Natural killer cell (primary cell): ENCODE measurements around the gene PPP1R16B. TPM values are rescaled to one million over a fixed set of nuclear protein-coding genes. Genes with fewer than 3 reads are reported as not detected.
"Not testable (repeated sequence)": the region's sequence is repeated elsewhere in the genome, so short reads cannot be mapped to it uniquely, and the experiment has no call there.

Source experiments
- ATAC-seq, 3 donors: fragments of 150-1000 bp in 2 of 3; fragments of 200-7000 bp in 1 of 3; cut with Tn5 transposase; 1 replicate in 1 of 3; 2 replicates in 2 of 3; pipeline ENCODE4 v1.10.0; 2021; ENCODE audit warnings: mild to moderate bottlenecking in 2 of 3, moderate library complexity in 2 of 3
- DNase-seq, 2 donors: peaks; one replicate each; pipeline versions ENCODE4 v3.0.0 to v3.0.0-alpha.2; 2013 to 2021; ENCODE audit warnings: mixed read lengths in 1 of 2
- H3K27ac ChIP-seq: one replicate; pipeline ENCODE4 v1.5.1; 2013; ENCODE audit warnings: mild to moderate bottlenecking, low read length
- H3K27me3 ChIP-seq: one replicate; pipeline ENCODE4 v1.6.1; 2013; ENCODE audit warnings: low read length; ENCODE audit not compliant: control insufficient read depth, insufficient read depth
- H3K36me3 ChIP-seq: one replicate; pipeline ENCODE4 v1.6.1; 2013; ENCODE audit warnings: low read length; ENCODE audit not compliant: control insufficient read depth, insufficient read depth
- H3K4me1 ChIP-seq: one replicate; pipeline ENCODE4 v1.6.1; 2013; ENCODE audit warnings: low read length; ENCODE audit not compliant: control insufficient read depth, insufficient read depth
- H3K4me3 ChIP-seq: one replicate; pipeline ENCODE4 v1.5.1; 2013; ENCODE audit warnings: low read length
- H3K9me3 ChIP-seq: one replicate; pipeline ENCODE4 v1.6.1; 2013; ENCODE audit warnings: low read length; ENCODE audit not compliant: control insufficient read depth, insufficient read depth
- H3K27ac Mint-ChIP-seq, 2 donors: one replicate each; pipeline ENCODE4 v1.8.0; 2022; ENCODE audit warnings: mild to moderate bottlenecking in 2 of 2, mixed read lengths in 2 of 2, moderate library complexity in 1 of 2
- H3K27me3 Mint-ChIP-seq, 2 donors: one replicate each; pipeline ENCODE4 v1.8.0; 2022; ENCODE audit warnings: low read depth in 2 of 2, mixed read lengths in 2 of 2
- H3K36me3 Mint-ChIP-seq: one replicate; pipeline ENCODE4 v1.8.0; 2022; ENCODE audit warnings: mixed read lengths
- H3K4me1 Mint-ChIP-seq, 2 donors: one replicate each; pipeline ENCODE4 v1.8.0; 2022; ENCODE audit warnings: mixed read lengths in 2 of 2
- H3K4me3 Mint-ChIP-seq: one replicate; pipeline ENCODE4 v1.8.0; 2022; ENCODE audit warnings: mild to moderate bottlenecking, moderate library complexity, mixed read lengths
- H3K9me3 Mint-ChIP-seq, 2 donors: one replicate each; pipeline ENCODE4 v1.8.0; 2022; ENCODE audit warnings: mixed read lengths in 2 of 2
- WGBS: methylation state at CpG from one replicate; pipeline ENCODE4 v1.1.7; 2013; ENCODE audit warnings: missing lambda C conversion rate; ENCODE audit not compliant: insufficient coverage; 5-methylcytosine and 5-hydroxymethylcytosine counted together
- intact Hi-C: fragments of 100-400 bp; cut with micrococcal nuclease; formaldehyde crosslinking; loops from one replicate; pipeline ENCODE4 v1.14.2; 2022
- total RNA-seq, 4 donors: library from RNA; stranded (reverse); fragments of 120-200 nt in 1 of 4; gene quantifications; one replicate each; pipeline versions ENCODE4 v1.2.3 to v1.2.4, GENCODE V29; 2013 to 2022
- TF ChIP-seq, protein P1 (sequence below): fragments of 200-600 bp; IDR thresholded peaks from one replicate; pipeline ENCODE4 v1.8.0; 2022; ENCODE audit warnings: antibody characterized with exemption

The PPP1R16B gene
- total RNA-seq, 3 donors from 2014 or later (not counting 1 experiment from before 2014, with no cell fraction given) = 52.0 to 62.3 (median 53.7) TPM

DNA sequence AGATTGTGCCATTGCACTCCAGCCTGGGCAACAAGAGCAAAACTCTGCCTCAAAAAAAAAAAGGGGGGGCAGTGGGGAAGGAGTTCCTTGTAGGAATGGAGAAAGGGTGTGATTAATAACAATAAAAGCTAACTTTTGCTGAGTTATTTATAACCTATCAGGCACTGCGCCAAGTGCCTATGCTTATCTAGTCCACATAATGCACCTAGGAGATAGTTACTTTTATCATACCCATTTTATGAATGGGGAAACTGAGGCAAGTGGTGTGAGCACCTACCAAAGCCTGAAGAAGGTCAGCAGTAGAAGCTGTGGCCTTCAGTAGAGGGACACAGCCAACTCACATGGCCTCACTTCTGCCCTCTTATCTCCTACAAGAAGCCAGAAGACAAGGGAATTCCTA, 13.6 kb upstream of the PPP1R16B start:
- Mint-ChIP-seq H3K4me3 (no peak overlapping the region), H3K9me3 (no peaks in the 10 kb centered on the region), H3K4me1 (peaks cover 6 to 23% of the 10 kb centered on the region in 2 donors), H3K27ac (no peak overlapping the region), H3K27me3 (no peaks in the 10 kb centered on the region), H3K36me3 (no peaks in the 10 kb centered on the region)
- 100% methylated on average over 1 of the region's 1 CpG for WGBS
- Histone ChIP-seq H3K36me3 (no peaks in the 10 kb centered on the region), H3K4me1 (peaks cover 8% of the 10 kb centered on the region), H3K27ac (no peak overlapping the region), H3K27me3 (no peaks in the 10 kb centered on the region), H3K4me3 (no peak overlapping the region), H3K9me3 (no peaks in the 10 kb centered on the region)
- TF ChIP-seq, protein P1, sequence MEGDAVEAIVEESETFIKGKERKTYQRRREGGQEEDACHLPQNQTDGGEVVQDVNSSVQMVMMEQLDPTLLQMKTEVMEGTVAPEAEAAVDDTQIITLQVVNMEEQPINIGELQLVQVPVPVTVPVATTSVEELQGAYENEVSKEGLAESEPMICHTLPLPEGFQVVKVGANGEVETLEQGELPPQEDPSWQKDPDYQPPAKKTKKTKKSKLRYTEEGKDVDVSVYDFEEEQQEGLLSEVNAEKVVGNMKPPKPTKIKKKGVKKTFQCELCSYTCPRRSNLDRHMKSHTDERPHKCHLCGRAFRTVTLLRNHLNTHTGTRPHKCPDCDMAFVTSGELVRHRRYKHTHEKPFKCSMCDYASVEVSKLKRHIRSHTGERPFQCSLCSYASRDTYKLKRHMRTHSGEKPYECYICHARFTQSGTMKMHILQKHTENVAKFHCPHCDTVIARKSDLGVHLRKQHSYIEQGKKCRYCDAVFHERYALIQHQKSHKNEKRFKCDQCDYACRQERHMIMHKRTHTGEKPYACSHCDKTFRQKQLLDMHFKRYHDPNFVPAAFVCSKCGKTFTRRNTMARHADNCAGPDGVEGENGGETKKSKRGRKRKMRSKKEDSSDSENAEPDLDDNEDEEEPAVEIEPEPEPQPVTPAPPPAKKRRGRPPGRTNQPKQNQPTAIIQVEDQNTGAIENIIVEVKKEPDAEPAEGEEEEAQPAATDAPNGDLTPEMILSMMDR = no peak
- intact Hi-C loops = loop anchor here (5.0 kb wide), 1 partner anchor 60 kb away; no protein-coding TSS in a partner anchor
- ATAC-seq (no peak), DNase-seq (no peak)

DNA sequence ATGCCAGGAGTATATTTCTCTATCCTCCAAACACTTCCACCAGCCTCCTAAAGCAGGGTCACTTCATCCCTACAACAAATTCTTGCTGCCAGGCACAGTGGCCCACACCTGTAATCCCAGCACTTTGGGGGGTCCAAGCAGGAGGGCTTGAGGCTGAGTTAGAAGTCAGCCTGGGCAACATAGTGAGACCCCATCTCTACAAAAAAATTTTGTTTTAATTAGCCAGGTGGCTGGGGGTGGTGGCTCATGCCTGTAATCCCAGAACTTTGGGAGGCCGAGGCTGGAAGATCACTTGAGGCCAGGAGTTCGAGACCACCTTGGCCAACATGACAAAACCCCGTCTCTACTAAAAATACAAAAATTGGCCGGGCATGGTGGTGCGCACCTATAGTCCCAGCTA, 11.4 kb upstream of the PPP1R16B start:
- H3K4me1 ChIP-seq = peaks cover 11% of the 10 kb centered on the region
- H3K27ac Mint-ChIP-seq, H3K36me3 ChIP-seq, DNase-seq, H3K9me3 Mint-ChIP-seq, H3K27me3 ChIP-seq, ATAC-seq, H3K4me3 Mint-ChIP-seq, H3K4me3 ChIP-seq, H3K27me3 Mint-ChIP-seq, H3K27ac ChIP-seq, H3K9me3 ChIP-seq, H3K36me3 Mint-ChIP-seq: not testable (repeated sequence)
- 97% methylated on average over 5 of the region's 5 CpGs for WGBS
- intact Hi-C loops = loop anchor here (5.0 kb wide), 1 partner anchor 62 kb away; no protein-coding TSS in a partner anchor
- peaks cover 7 to 23% of the 10 kb centered on the region in 2 donors for H3K4me1 Mint-ChIP-seq

DNA sequence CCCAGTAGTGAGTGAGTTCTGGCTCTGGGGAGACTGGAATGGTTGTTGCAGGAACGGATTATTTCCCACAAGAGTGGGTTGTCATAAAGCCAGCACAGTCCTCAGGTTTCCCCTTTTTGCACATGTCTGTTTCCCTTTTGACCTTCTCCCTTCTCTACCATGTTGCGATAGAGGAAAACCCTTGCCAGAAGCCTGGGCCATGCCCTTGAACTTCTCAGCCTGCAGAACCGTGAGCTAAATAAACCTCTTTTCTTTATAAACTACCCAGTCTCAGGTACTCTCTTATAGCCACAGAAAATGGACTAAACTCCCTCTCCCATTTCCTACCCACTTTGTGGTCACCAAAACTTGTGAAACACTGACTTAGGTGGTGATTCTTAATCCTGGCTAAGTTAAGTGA, 7.2 kb upstream of the PPP1R16B start:
- Mint-ChIP-seq H3K27ac (no peak overlapping the region), H3K27me3 (no peaks in the 10 kb centered on the region), H3K36me3 (no peaks in the 10 kb centered on the region), H3K9me3 (no peaks in the 10 kb centered on the region), H3K4me3 (no peak overlapping the region), H3K4me1 (peaks cover 7 to 21% of the 10 kb centered on the region in 2 donors)
- no peaks in the 10 kb centered on the region for H3K36me3 ChIP-seq
- no peaks in the 10 kb centered on the region for H3K9me3 ChIP-seq
- TF ChIP-seq, protein P1 = no peak
- H3K4me1 ChIP-seq = peaks cover 14% of the 10 kb centered on the region
- no peak overlapping the region for H3K27ac ChIP-seq
- ATAC-seq (no peak), DNase-seq (no peak)
- no peaks in the 10 kb centered on the region for H3K27me3 ChIP-seq
- H3K4me3 ChIP-seq = no peak overlapping the region
- 95% methylated on average over 3 of the region's 3 CpGs for WGBS
- intact Hi-C loops = no loop called here

DNA sequence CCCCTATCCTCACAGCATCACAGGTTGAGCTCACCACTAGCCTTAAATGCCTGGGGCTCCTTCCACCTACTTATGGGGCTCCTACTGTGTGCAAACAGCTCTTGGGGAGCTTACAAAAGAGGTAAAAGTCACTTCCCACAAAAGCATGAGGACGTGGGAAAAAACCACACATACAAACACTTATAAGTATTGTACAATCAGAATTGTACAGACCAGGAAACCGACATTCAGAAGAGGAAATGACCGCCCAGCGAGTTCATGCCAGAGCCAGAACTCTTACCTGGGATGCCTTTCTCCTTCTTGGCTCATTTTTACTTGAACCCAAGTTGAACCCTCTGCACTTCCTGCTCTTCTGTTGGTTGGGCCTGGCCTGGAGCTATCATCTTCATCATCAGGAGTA, 6.3 kb upstream of the PPP1R16B start:
- Histone ChIP-seq H3K4me1 (peaks cover 15% of the 10 kb centered on the region), H3K27me3 (no peaks in the 10 kb centered on the region), H3K27ac (peak overlapping the region; percentile 22), H3K36me3 (no peaks in the 10 kb centered on the region), H3K9me3 (no peaks in the 10 kb centered on the region), H3K4me3 (no peak overlapping the region)
- no peaks in the 10 kb centered on the region for H3K36me3 Mint-ChIP-seq
- peaks cover 14 to 21% of the 10 kb centered on the region in 2 donors for H3K4me1 Mint-ChIP-seq
- H3K4me3 Mint-ChIP-seq = no peak overlapping the region
- DNase-seq (no peak), ATAC-seq (peak in 1 of 3 donors; percentile 44)
- intact Hi-C loops = no loop called here
- H3K27ac Mint-ChIP-seq = peak overlapping the region; percentile 64 to 73
- WGBS = 17% methylated on average over 4 of the region's 4 CpGs
- no peaks in the 10 kb centered on the region for H3K27me3 Mint-ChIP-seq
- TF ChIP-seq, protein P1 = no peak
- H3K9me3 Mint-ChIP-seq = no peaks in the 10 kb centered on the region
